OCI-LY3 (cell line): ENCODE data around the gene PLEKHA8.

Source experiments
- EZH2phosphoT487 ChIP-seq: fragments of 200-600 bp; shearing (Covaris generic); IDR thresholded peaks from 2 replicates; pipeline ENCODE4 v1.6.1; 2018; ENCODE audit warnings: antibody characterized with exemption, mixed run types, low read depth
- TF ChIP-seq, protein P1 (sequence below): fragments of 200-600, 300-600 bp; sonication (generic); IDR thresholded peaks from 2 replicates; pipeline ENCODE4 v1.5.1; 2014; ENCODE audit warnings: antibody characterized with exemption, low read length, low read depth

DNA sequence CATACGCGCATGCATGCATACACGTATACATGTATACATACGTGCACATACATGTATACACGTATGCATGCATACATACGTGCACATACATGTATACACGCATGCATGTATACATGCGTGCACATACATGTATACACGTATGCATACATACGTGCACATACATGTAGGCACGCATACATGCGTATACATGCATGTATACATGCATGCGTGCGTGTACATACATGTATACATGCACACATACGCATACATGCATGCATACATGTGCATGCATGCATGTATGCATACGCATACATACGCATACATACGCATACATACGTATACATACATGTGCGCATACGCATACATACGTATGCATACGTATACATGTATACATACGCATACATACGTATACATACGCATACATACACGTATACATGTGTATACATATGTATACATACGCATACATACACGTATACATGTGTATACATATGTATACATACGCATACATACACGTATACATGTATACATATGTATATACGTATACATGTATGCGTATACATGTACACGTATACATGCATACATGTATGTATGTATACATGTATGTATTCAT lies 87.6 kb downstream of the PLEKHA8 start:
- TF ChIP-seq, protein P1, sequence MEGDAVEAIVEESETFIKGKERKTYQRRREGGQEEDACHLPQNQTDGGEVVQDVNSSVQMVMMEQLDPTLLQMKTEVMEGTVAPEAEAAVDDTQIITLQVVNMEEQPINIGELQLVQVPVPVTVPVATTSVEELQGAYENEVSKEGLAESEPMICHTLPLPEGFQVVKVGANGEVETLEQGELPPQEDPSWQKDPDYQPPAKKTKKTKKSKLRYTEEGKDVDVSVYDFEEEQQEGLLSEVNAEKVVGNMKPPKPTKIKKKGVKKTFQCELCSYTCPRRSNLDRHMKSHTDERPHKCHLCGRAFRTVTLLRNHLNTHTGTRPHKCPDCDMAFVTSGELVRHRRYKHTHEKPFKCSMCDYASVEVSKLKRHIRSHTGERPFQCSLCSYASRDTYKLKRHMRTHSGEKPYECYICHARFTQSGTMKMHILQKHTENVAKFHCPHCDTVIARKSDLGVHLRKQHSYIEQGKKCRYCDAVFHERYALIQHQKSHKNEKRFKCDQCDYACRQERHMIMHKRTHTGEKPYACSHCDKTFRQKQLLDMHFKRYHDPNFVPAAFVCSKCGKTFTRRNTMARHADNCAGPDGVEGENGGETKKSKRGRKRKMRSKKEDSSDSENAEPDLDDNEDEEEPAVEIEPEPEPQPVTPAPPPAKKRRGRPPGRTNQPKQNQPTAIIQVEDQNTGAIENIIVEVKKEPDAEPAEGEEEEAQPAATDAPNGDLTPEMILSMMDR, result no peak
- no peak for TF ChIP-seq EZH2phosphoT487
